GM18951 (cell line): ENCODE results near the gene ZNF467.

Experiments
- POLR2A ChIP-seq: IDR thresholded peaks from 4 replicates; pipeline ENCODE4 v1.6.1; 2011; ENCODE audit warnings: mild to moderate bottlenecking; ENCODE audit not compliant: insufficient read length, insufficient read depth; ENCODE audit errors: extremely low read depth
- in situ Hi-C: fragments of 300-500 bp; cut with MboI; formaldehyde crosslinking; loops from one replicate; pipeline ENCODE4 v1.12.0; 2022; ENCODE audit warnings: low sequenced_read_pairs, mixed read lengths, inconsistent platforms; ENCODE audit not compliant: unreplicated experiment

Gene ZNF467

GRCh38 chr7:149731207-149731955 lies 42.0 kb downstream of the ZNF467 start:
- in situ Hi-C loops = loop anchor here (5.0 kb wide), 1 partner anchor 59 kb away; no protein-coding TSS in a partner anchor
- no peak for TF ChIP-seq POLR2A

- TF ChIP-seq POLR2A = no peak
- in situ Hi-C loops = loop anchor here (5.0 kb wide), 1 partner anchor 58 kb away; no protein-coding TSS in a partner anchor
Measured at GRCh38 chr7:149729983-149730801, 43.2 kb downstream of the ZNF467 start.

GRCh38 chr7:149729586-149729982 lies 43.8 kb downstream of the ZNF467 start:
- TF ChIP-seq POLR2A = no peak
- in situ Hi-C loops = no loop called here

GRCh38 chr7:149728491-149729375 lies 44.7 kb downstream of the ZNF467 start:
- in situ Hi-C loops = no loop called here
- no peak for TF ChIP-seq POLR2A

- TF ChIP-seq POLR2A = no peak
- in situ Hi-C loops = no loop called here
Measured at GRCh38 chr7:149727899-149728476, 45.4 kb downstream of the ZNF467 start.

- in situ Hi-C loops = no loop called here
- no peak for TF ChIP-seq POLR2A
Measured at GRCh38 chr7:149727053-149727898, 46.1 kb downstream of the ZNF467 start.

GRCh38 chr7:149725916-149726315 lies 47.5 kb downstream of the ZNF467 start:
- no peak for TF ChIP-seq POLR2A
- in situ Hi-C loops = no loop called here

GRCh38 chr7:149725426-149725821 lies 48.0 kb downstream of the ZNF467 start:
- in situ Hi-C loops = no loop called here
- no peak for TF ChIP-seq POLR2A

- TF ChIP-seq POLR2A = no peak
- in situ Hi-C loops = no loop called here
Measured at GRCh38 chr7:149724661-149725425, 48.5 kb downstream of the ZNF467 start.

- in situ Hi-C loops = no loop called here
- TF ChIP-seq POLR2A = no peak
Measured at GRCh38 chr7:149723795-149724495, 49.4 kb downstream of the ZNF467 start.
